GM06990 (cell line): ENCODE results near the gene FRAS1.

Experiments
- DNase-seq: peaks from one replicate; pipeline ENCODE4 v3.0.0-alpha.2; 2011; ENCODE audit not compliant: insufficient read length; ENCODE audit errors: extremely low read depth
- H3K27me3 ChIP-seq: replicated peaks from 2 replicates; pipeline ENCODE4 v1.6.0; 2011; ENCODE audit warnings: low read length; ENCODE audit not compliant: control insufficient read depth, insufficient read depth
- H3K36me3 ChIP-seq: 2 replicates; pipeline ENCODE4 v1.5.1; 2011; ENCODE audit warnings: low read length; ENCODE audit not compliant: control insufficient read depth, insufficient read depth
- H3K4me3 ChIP-seq: replicated peaks from 2 replicates; pipeline ENCODE4 v1.5.1; 2011; ENCODE audit warnings: low read depth, mild to moderate bottlenecking, control low read depth, low read length
- CTCF ChIP-seq: IDR thresholded peaks from 2 replicates; pipeline ENCODE4 v1.5.1; 2011; ENCODE audit warnings: low read length, control low read depth, mild to moderate bottlenecking, inconsistent platforms; ENCODE audit not compliant: insufficient read depth, poor library complexity, severe bottlenecking

FRAS1 gene

GRCh38 chr4:78570117-78570516, 513.0 kb downstream of the FRAS1 start:
- no peak overlapping the region for H3K4me3 ChIP-seq
- no peak for DNase-seq
- no peaks in the 10 kb centered on the region for H3K36me3 ChIP-seq
- TF ChIP-seq CTCF = no peak
- H3K27me3 ChIP-seq = no peaks in the 10 kb centered on the region

GRCh38 chr4:78571804-78572203, 514.7 kb downstream of the FRAS1 start:
- no peak for TF ChIP-seq CTCF
- Histone ChIP-seq H3K36me3 (no peaks in the 10 kb centered on the region), H3K4me3 (no peak overlapping the region), H3K27me3 (no peaks in the 10 kb centered on the region)
- no peak for DNase-seq

GRCh38 chr4:78578674-78579425, 521.7 kb downstream of the FRAS1 start:
- H3K4me3 ChIP-seq = no peak overlapping the region
- no peaks in the 10 kb centered on the region for H3K27me3 ChIP-seq
- H3K36me3 ChIP-seq = no peaks in the 10 kb centered on the region
- TF ChIP-seq CTCF = no peak
- no peak for DNase-seq

GRCh38 chr4:78581618-78582017, 524.5 kb downstream of the FRAS1 start:
- TF ChIP-seq CTCF = no peak
- H3K36me3 ChIP-seq = no peaks in the 10 kb centered on the region
- DNase-seq = no peak
- no peaks in the 10 kb centered on the region for H3K27me3 ChIP-seq
- H3K4me3 ChIP-seq = no peak overlapping the region

- H3K4me3 ChIP-seq = no peak overlapping the region
- DNase-seq = no peak
- no peak for TF ChIP-seq CTCF
- H3K36me3 ChIP-seq = no peaks in the 10 kb centered on the region
- H3K27me3 ChIP-seq = no peaks in the 10 kb centered on the region
Observed at GRCh38 chr4:78584863-78585547, 527.9 kb downstream of the FRAS1 start.

- no peak overlapping the region for H3K4me3 ChIP-seq
- no peak for DNase-seq
- no peak for TF ChIP-seq CTCF
- no peaks in the 10 kb centered on the region for H3K36me3 ChIP-seq
- H3K27me3 ChIP-seq = no peaks in the 10 kb centered on the region
Observed at GRCh38 chr4:78585633-78586032, 528.5 kb downstream of the FRAS1 start.
